HG03354 (cell line): ENCODE measurements around the gene CCDC87.
"Not testable (repeated sequence)": the region's sequence is repeated elsewhere in the genome, so short reads cannot be mapped to it uniquely, and the experiment has no call there.

ENCODE experiments used
- ATAC-seq: cut with Tn5 transposase; IDR thresholded peaks from one replicate; pipeline ENCODE4 v1.9.1; 2021; ENCODE audit warnings: mild to moderate bottlenecking; ENCODE audit not compliant: unreplicated experiment, poor library complexity, severe bottlenecking

The CCDC87 gene

DNA sequence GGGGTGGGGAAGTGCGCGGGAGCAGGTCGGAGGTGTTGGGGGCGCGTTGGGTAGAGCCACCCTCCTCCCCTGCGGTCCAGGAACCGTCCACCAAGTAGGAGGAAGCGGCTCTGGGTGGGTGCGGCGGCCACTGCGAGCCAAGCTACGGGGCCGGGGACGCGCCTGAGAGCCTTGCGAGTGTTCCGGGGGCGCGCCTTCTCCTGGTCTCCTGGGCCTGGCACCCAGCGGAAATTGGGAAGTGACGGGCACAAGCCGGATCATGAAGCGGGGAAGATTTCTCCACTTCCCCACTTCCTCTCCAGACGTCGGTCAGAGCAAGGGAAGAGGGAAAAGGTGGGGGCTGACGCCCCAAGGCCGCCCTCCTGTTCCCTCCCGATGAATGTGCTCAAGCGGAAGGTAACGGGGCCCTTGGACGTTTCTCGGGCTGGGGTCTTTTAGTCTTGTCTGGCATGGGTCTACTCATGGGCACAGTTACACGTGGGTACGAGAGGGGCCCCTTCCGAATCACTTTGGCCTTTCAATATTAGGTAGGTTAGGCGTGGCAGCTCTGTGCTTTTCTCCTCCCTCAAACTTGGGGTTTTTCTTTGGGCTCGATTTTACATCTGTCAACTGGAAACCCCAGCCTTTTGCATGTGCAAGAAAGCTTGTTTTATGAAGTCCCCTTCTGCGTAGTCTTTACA lies 24.4 kb upstream of the CCDC87 start:
- no peak for ATAC-seq

DNA sequence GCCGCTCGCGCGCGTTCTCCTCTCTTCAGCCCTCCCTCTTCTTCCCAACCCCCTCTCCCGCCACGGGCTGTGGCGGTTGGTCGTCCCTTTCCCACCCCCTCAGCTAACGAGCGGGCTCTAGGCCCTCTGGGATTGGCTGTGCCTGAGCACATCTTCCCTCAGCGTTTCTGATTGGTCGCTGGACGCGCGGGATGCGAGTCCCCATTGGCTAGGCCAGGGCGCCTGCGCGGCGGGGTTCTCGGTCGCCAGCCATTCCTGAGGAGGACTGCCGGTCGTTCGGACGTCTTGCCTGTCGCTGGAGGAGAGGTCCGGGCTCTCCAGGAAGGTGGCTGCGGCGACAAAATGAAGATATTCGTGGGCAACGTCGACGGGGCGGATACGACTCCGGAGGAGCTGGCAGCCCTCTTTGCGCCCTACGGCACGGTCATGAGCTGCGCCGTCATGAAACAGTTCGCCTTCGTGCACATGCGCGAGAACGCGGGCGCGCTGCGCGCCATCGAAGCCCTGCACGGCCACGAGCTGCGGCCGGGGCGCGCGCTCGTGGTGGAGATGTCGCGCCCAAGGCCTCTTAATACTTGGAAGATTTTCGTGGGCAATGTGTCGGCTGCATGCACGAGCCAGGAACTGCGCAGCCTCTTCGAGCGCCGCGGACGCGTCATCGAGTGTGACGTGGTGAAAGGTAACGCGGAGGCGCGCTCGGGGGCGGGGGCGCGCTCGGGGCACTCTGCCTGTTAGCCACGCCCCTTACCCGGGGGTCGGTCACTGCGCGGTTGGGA lies 23.7 kb upstream of the CCDC87 start, which contains the start of gene RBM14:
Gene RBM14 (plus strand): TSS at position 252 of the 776 bp plus-strand sequence. CDS start 91 bp downstream, at position 343.
- peak; percentile 90 for ATAC-seq

DNA sequence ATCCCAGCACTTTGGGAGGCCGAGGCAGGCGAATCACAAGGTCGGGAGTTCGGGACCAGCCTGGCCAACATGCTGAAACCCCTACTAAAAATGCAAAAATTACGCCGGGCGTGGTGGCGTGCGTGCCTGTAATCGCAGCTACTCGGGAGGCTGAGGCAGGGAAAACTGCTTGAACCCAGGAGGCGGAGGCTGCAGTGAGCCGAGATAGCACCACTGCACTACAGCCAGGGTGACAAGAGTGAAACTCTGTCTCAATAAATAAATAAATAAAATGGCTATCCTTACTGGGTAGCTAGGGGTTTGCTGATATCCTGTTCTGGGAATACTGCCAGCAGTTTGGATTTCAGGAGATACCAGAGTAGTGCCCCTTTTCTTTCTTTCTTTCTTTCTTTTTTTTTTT lies 21.2 kb upstream of the CCDC87 start:
- ATAC-seq, result no peak

DNA sequence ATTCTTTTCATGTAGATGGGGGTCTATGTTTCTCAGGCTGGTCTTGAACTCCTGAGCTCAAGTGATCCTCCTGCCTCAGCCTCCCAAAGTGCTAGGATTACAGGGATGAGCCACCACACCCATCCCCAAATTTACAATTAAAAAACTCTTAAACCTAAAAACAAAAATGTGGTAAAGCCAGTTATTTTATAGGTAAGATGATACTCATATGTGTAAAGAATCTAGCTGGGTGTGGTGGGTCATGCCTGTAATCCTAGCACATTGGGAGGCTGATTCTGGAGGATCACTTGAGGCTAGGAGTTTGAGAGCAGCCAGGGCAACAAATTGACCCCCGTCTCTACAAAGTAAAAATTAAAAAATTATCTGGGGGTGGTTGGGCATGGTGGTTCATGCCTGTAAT lies 19.6 kb upstream of the CCDC87 start:
- no peak for ATAC-seq

GRCh38 chr11:66609721-66610617 lies 17.1 kb upstream of the CCDC87 start:
- no peak for ATAC-seq

GRCh38 chr11:66607126-66607834 lies 14.4 kb upstream of the CCDC87 start:
- no peak for ATAC-seq

DNA sequence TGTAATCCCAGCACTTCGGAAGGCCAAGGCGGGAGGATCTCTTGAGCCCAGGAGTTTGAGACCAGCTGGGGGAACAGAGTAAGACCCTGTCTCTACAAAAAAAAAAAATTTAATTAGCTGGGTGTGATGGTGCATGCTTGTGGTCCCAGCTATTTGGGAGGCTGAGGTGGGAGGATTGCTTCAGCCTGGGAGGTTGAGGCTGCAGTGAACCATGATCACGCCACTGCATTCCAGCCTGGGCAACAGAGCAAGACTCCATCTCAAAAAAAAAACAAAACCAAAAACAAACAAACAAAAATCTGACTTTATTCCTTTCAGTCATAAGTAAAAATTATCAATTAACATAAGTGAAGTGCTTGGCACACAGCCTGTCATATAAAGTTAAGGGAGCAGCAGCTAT lies 13.7 kb upstream of the CCDC87 start:
- ATAC-seq, result not testable (repeated sequence)

DNA sequence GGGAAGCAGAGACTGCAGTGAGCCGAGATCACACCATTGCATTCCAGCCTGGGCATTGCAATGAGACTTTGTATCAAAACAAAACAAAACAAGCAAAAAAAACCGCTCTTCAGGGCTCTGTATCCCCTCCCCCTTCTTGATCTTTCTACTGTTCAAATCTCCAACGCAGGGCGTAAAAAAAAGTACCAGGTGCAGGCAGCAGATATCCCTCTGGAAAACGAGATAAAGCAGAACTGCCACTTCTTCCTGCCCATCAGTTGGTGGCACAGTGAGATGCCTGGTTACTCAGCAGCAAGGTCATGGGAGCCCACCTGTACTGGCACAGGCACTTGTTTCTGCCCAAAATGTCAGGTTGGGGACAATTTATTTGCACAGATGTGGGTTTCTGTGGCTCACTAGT lies 11.3 kb upstream of the CCDC87 start:
- ATAC-seq, result no peak

GRCh38 chr11:66603072-66603471 lies 10.2 kb upstream of the CCDC87 start:
- ATAC-seq, result no peak

DNA sequence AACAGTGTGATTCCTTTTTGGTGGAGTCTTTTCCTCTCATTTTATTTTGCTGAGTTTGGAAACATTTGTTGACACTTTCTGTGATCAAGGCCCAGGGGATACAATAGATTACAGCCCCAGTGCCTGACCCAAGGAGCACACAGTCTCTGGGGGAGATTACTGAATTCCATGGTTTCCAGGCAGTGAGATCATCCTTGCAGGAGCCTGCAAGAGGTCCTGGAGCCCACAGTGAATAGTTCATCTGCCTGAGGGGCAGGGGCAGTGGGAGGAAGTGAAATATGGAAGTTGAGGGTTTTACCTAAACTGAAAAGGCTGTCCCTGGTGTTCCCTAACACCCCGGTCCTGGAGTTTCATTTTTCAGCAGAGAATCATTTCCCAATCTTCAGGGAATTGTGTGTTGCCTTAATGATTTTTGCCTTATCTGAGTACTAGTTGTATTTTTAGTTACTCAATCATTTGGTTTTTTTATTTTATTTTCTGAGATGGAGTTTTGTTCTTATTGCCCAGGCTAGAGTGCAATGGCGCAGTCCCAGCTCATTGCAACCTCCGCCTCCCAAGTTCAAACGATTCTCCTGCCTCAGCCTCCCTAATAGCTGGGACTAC lies 7.9 kb upstream of the CCDC87 start:
- no peak for ATAC-seq

DNA sequence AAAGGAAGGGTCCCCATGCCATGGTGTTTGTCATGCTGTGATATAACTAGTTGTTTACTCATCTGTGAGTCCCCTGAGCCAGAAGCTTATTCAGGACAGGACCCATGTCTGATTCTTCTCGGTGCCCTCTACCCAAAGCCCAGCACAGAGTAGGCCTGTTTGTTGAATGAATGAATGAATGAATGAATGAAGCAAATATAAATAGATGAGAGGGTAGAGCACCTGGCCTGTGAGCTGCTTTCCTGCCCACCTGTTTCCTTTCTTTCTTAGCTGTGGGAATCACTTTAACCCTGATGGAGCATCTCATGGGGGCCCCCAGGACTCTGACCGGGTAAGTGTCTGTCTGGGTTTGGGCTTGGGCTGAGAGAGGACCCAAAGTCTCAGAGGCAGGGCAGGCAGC lies 7.4 kb upstream of the CCDC87 start:
- ATAC-seq, result no peak

GRCh38 chr11:66598993-66599392 lies 6.1 kb upstream of the CCDC87 start:
- ATAC-seq, result no peak

DNA sequence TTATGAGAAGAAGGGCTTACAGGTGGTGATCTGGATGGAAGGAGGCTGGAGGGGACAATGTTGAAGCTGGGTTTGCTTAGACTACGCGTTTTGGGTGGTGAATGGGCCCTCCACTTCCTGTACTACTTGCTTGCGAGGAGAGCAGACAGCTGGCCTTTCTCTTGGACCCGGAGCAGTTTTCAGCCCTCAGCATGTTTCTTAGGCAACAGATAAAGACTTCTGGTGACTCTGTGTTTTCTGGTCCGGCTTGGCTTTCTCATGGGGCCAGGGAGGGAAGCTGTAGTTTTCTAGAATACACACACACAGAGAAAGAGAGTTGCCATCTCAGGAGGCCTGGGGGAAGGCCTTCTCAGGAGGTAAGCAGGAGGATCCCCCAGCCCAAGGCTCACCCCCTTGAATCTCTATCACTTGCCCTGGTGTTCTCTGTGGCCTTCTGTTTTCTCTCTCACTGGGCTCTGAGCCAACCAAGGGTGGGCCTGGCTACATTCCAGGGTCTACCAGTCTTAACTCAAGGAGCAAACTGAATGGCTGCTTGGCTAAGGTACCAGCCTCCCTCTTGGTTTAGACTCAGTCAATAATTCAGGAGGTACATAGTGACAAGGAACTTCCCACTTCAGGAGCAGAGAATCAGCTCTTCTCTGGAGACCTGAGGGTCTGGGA lies 2.5 kb upstream of the CCDC87 start:
- no peak for ATAC-seq

- no peak for ATAC-seq
These were observed 787 bp upstream of the CCDC87 start for GRCh38 chr11:66593650-66594049.

- no peak for ATAC-seq
These were observed 406 bp upstream of the CCDC87 start for GRCh38 chr11:66593303-66593635.

DNA sequence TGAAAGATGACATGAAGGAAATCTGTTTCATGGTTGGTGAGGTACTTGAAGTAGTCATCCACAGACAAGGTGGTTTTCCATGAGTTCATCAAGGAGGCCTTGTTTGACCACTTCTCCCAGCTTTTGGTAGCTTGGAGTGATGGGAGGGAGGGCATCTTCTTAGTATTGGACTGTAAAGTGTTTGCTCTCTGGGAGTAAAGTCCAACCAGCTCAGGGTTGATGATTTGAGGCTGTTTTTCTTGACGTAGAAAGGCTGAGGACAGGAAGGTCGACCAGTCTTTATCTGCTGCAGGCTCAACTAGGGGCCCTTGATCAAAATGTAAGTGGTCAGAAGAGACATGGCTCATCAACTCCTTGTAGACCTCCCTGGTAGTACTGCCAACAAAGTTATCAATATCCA lies 1.7 kb downstream of the CCDC87 start:
- no peak for ATAC-seq

DNA sequence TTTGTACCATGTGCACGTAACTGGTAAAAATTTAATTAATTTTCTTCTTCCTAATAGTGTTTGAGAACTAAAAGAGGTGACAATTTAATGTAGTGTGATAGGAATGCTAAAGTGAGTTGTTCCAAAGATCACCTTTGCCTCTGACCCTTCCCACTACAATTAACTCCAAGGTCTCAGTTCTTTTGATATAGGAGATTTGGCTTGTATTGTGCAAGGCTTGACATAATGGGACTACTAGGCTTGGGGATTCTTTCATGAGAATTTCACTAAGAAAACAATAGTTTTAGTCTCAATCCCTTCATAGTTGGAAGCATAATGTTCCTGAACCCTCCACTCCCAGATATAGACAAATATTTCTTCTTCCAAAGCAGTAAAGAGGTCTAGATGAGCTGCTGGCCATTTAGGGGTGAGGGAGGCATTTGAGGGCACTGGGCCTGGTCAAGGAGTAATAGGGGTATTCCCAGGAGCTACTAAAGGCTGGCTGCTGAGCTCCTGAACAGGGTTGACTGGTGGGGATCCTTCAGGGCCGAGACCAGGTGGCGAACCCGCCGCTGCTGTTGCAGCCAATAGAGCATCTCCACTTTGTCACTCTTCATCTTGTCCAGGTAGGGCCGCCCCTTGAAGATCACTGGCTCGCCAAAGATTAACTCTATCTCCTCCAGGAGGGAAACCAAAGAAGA lies 2.7 kb downstream of the CCDC87 start:
- ATAC-seq, result no peak

DNA sequence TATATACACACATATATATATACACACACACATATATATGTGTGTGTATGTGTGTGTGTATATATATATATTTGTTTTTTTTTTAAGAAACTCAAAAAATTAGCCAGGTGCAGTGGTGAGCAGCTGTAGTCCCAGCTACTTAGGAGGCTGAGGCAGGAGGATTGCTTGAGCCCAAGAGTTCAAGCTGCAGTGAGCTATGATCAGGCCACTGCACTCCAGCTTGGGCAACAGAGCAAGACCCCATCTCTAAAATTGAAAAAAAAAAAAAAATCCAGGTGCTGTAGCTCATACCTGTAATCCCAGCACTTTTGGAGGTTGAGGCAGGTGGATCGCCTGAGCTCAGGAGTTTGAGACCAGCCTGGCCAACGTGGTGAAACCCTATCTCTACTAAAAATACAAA lies 3.5 kb downstream of the CCDC87 start:
- ATAC-seq, result not testable (repeated sequence)
